ENCODE results near the gene CCDC185.

Gene CCDC185

GRCh38 chr1:223393275-223394214, at the start of gene CCDC185:
TSS of gene CCDC185 (plus strand) at chr1:223393415. CDS start at chr1:223393476, 61 bp downstream.
- DNase-seq (ENCODE audit: low spot score): peak; percentile 45

GRCh38 chr1:223343692-223344091, 49.5 kb upstream of the CCDC185 start:
- DNase-seq (ENCODE audit: low spot score): no peak

- DNase-seq (ENCODE audit: low spot score): no peak
These were observed 48.7 kb upstream of the CCDC185 start for GRCh38 chr1:223344491-223344890.

GRCh38 chr1:223345720-223346119, 47.5 kb upstream of the CCDC185 start:
- peak; percentile 36 for DNase-seq (ENCODE audit: low spot score)

- DNase-seq (ENCODE audit: low spot score): no peak
These were observed 46.9 kb upstream of the CCDC185 start for GRCh38 chr1:223346311-223346710.

- DNase-seq (ENCODE audit: low spot score): no peak
These were observed 45.6 kb upstream of the CCDC185 start for GRCh38 chr1:223347583-223347982.

GRCh38 chr1:223348439-223348838, 44.8 kb upstream of the CCDC185 start:
- DNase-seq (ENCODE audit: low spot score): peak; percentile 44

GRCh38 chr1:223349241-223349640, 44.0 kb upstream of the CCDC185 start:
- no peak for DNase-seq (ENCODE audit: low spot score)

- no peak for DNase-seq (ENCODE audit: low spot score)
These were observed 42.8 kb upstream of the CCDC185 start for GRCh38 chr1:223350361-223350908.

GRCh38 chr1:223352944-223353343, 40.3 kb upstream of the CCDC185 start:
- no peak for DNase-seq (ENCODE audit: low spot score)

- DNase-seq (ENCODE audit: low spot score): no peak
These were observed 39.3 kb upstream of the CCDC185 start for GRCh38 chr1:223353939-223354338.

- no peak for DNase-seq (ENCODE audit: low spot score)
These were observed 37.5 kb upstream of the CCDC185 start for GRCh38 chr1:223355699-223356098.

- DNase-seq (ENCODE audit: low spot score): no peak
These were observed 34.4 kb upstream of the CCDC185 start for GRCh38 chr1:223358826-223359225.

GRCh38 chr1:223363057-223363855, 30.0 kb upstream of the CCDC185 start:
- peak; percentile 35 for DNase-seq (ENCODE audit: low spot score)

GRCh38 chr1:223363856-223364684, 29.1 kb upstream of the CCDC185 start, which contains the start of gene SUSD4:
TSS of gene SUSD4 (minus strand) at chr1:223364176. CDS start at chr1:223363425, 751 bp downstream.
- peak; percentile 90 for DNase-seq (ENCODE audit: low spot score)

GRCh38 chr1:223364685-223365382, 28.4 kb upstream of the CCDC185 start:
- peak; percentile 38 for DNase-seq (ENCODE audit: low spot score)

GRCh38 chr1:223374064-223374610, 19.1 kb upstream of the CCDC185 start:
- no peak for DNase-seq (ENCODE audit: low spot score)

GRCh38 chr1:223378754-223379153, 14.5 kb upstream of the CCDC185 start:
- DNase-seq (ENCODE audit: low spot score): no peak

- DNase-seq (ENCODE audit: low spot score): no peak
These were observed 7.2 kb upstream of the CCDC185 start for GRCh38 chr1:223386013-223386412.

- DNase-seq (ENCODE audit: low spot score): no peak
These were observed 2.6 kb upstream of the CCDC185 start for GRCh38 chr1:223390618-223391017.

- peak; percentile 15 for DNase-seq (ENCODE audit: low spot score)
These were observed 1.0 kb downstream of the CCDC185 start for GRCh38 chr1:223394242-223394641.

Data from iPS-NIHi11 (cell line).